IMR-90 (cell line): ENCODE measurements around the gene CES1. TPM values are rescaled to one million over a fixed set of nuclear protein-coding genes. Genes with fewer than 3 reads are reported as not detected.

ENCODE experiments used
- ATAC-seq: fragments of 200-7000 bp; cut with Tn5 transposase; 2 replicates; pipeline ENCODE4 v1.9.1; 2020; ENCODE audit warnings: low read depth, mild to moderate bottlenecking, moderate library complexity
- BruUV-seq: library from RNA; stranded (reverse); fragments of 400-500 nt; replicated peaks from 2 replicates; lab custom pipeline; 2021; lab: Mats Ljungman, UMichigan
- CTCF ChIA-PET: fragments of 300-600 bp; formaldehyde crosslinking; extraction: SDS; loops from one replicate; lab custom pipeline; 2021; ENCODE audit warnings: antibody characterized with exemption; lab: Yijun Ruan, JAX
- POLR2A ChIA-PET: fragments of 300-600 bp; sonication (Branson Sonifier 250); formaldehyde crosslinking; loops from one replicate; lab custom pipeline; 2022; ENCODE audit warnings: antibody characterized with exemption; ENCODE audit not compliant: unreplicated experiment; lab: Charles Lee
- DNase-seq: peaks from one replicate; pipeline ENCODE4 v3.0.0; 2013
- H2AFZ ChIP-seq: replicated peaks from 2 replicates; pipeline ENCODE3; 2013; ENCODE audit warnings: low read length, mild to moderate bottlenecking; ENCODE audit not compliant: poor library complexity
- H2AK5ac ChIP-seq: 2 replicates; pipeline ENCODE4 v1.6.1; 2013; ENCODE audit warnings: low read depth, low read length, inconsistent platforms
- H2AK9ac ChIP-seq: replicated peaks from 2 replicates; pipeline ENCODE3; 2013; ENCODE audit warnings: mild to moderate bottlenecking, low read depth, low read length, moderate library complexity; ENCODE audit not compliant: poor library complexity
- H2BK120ac ChIP-seq: 2 replicates; pipeline ENCODE4 v1.6.1; 2013; ENCODE audit warnings: low read depth, low read length, inconsistent platforms
- H2BK15ac ChIP-seq: 3 replicates; pipeline ENCODE4 v1.6.1; 2013; ENCODE audit warnings: low read depth, low read length, inconsistent platforms
- H2BK20ac ChIP-seq: 2 replicates; pipeline ENCODE4 v1.6.1; 2013; ENCODE audit warnings: low read depth, mild to moderate bottlenecking, inconsistent platforms, low read length, moderate library complexity
- H2BK5ac ChIP-seq: 2 replicates; pipeline ENCODE4 v1.6.1; 2013; ENCODE audit warnings: mild to moderate bottlenecking, low read depth, low read length, inconsistent platforms; ENCODE audit not compliant: poor library complexity, severe bottlenecking
- H3K14ac ChIP-seq: replicated peaks from 2 replicates; pipeline ENCODE4 v1.6.1; 2013; ENCODE audit warnings: low read depth, low read length, inconsistent platforms
- H3K18ac ChIP-seq: 2 replicates; pipeline ENCODE4 v1.6.1; 2013; ENCODE audit warnings: low read depth, low read length, control low read depth
- H3K23ac ChIP-seq: 2 replicates; pipeline ENCODE4 v1.6.1; 2013; ENCODE audit warnings: low read depth, low read length, inconsistent platforms
- H3K27ac ChIP-seq: 2 replicates; pipeline ENCODE4 v1.5.1; 2013; ENCODE audit warnings: mild to moderate bottlenecking, control low read depth, low read length; ENCODE audit not compliant: insufficient read depth
- H3K27me3 ChIP-seq: 2 replicates; pipeline ENCODE4 v1.6.1; 2013; ENCODE audit warnings: low read length; ENCODE audit not compliant: control insufficient read depth, insufficient read depth
- H3K36me3 ChIP-seq: 2 replicates; pipeline ENCODE4 v1.6.1; 2013; ENCODE audit warnings: low read length, mixed read lengths; ENCODE audit not compliant: control insufficient read depth, insufficient read depth
- H3K4ac ChIP-seq: 2 replicates; pipeline ENCODE4 v1.6.1; 2013; ENCODE audit warnings: low read depth, low read length, inconsistent platforms
- H3K4me1 ChIP-seq: 2 replicates; pipeline ENCODE4 v1.6.1; 2013; ENCODE audit warnings: low read length, mixed read lengths; ENCODE audit not compliant: control insufficient read depth, insufficient read depth
- H3K4me2 ChIP-seq: 2 replicates; pipeline ENCODE4 v1.6.1; 2013; ENCODE audit warnings: low read depth, mild to moderate bottlenecking, control low read depth, low read length, moderate library complexity
- H3K4me3 ChIP-seq: 2 replicates; pipeline ENCODE4 v1.5.1; 2013; ENCODE audit warnings: low read depth, mild to moderate bottlenecking, control low read depth, low read length, moderate library complexity; ENCODE audit not compliant: insufficient read depth
- H3K56ac ChIP-seq: 2 replicates; pipeline ENCODE4 v1.6.1; 2013; ENCODE audit warnings: low read length, inconsistent platforms; ENCODE audit not compliant: insufficient read depth; ENCODE audit errors: extremely low read depth
- H3K79me1 ChIP-seq, 2 experiments: 2 replicates each; pipeline ENCODE4 v1.6.1; 2013; ENCODE audit warnings: low read length in 2 of 2, inconsistent platforms in 1 of 2, low read depth in 1 of 2
- H3K9ac ChIP-seq: 2 replicates; pipeline ENCODE4 v1.6.1; 2013; ENCODE audit warnings: low read depth, low read length, control low read depth
- H3K9me1 ChIP-seq: 2 replicates; pipeline ENCODE4 v1.6.1; 2013; ENCODE audit warnings: low read length, inconsistent platforms; ENCODE audit not compliant: insufficient read depth
- H3K9me3 ChIP-seq: 2 replicates; pipeline ENCODE4 v1.6.1; 2013; ENCODE audit warnings: low read length; ENCODE audit not compliant: control insufficient read depth, insufficient read depth
- H4K20me1 ChIP-seq: 2 replicates; pipeline ENCODE4 v1.6.1; 2013; ENCODE audit warnings: low read length, inconsistent platforms; ENCODE audit not compliant: insufficient read depth
- H4K5ac ChIP-seq: 2 replicates; pipeline ENCODE4 v1.6.1; 2013; ENCODE audit warnings: mild to moderate bottlenecking, low read depth, low read length, control low read depth
- H4K8ac ChIP-seq, 2 experiments: 2 replicates each; pipeline ENCODE4 v1.6.1; 2013; ENCODE audit warnings: low read depth in 2 of 2, low read length in 2 of 2, control low read depth in 1 of 2, inconsistent platforms in 1 of 2
- H4K91ac ChIP-seq: 2 replicates; pipeline ENCODE4 v1.6.1; 2013; ENCODE audit warnings: low read depth, low read length, inconsistent platforms; ENCODE audit not compliant: insufficient read depth
- BHLHE40 ChIP-seq: fragments of 150-350 bp; IDR thresholded peaks from 2 replicates; pipeline ENCODE4 v1.6.1; 2016; ENCODE audit warnings: mild to moderate bottlenecking, low read depth, low read length
- MXI1 ChIP-seq: IDR thresholded peaks from 2 replicates; pipeline ENCODE4 v1.6.1; 2012; ENCODE audit warnings: low read depth, mild to moderate bottlenecking, low read length, moderate library complexity, borderline replicate concordance
- WGBS, 2 experiments: methylation state at CpG; one replicate each; pipeline versions ENCODE4 v1.1.5 to v1.1.7; 2013; ENCODE audit warnings: missing lambda C conversion rate in 2 of 2; ENCODE audit not compliant: insufficient read length in 1 of 2; ENCODE audit errors: extremely low coverage in 2 of 2; 5-methylcytosine and 5-hydroxymethylcytosine counted together
- dilution Hi-C: fragments of 300-500 bp; cut with HindIII; formaldehyde crosslinking; loops from one replicate; pipeline ENCODE4 v1.14.3; 2018; ENCODE audit warnings: low sequenced_read_pairs; ENCODE audit not compliant: unreplicated experiment
- in situ Hi-C: fragments of 300-500 bp; cut with MboI; formaldehyde crosslinking; loops from 3 replicates; pipeline ENCODE4 v1.14.3; 2019; ENCODE audit warnings: low sequenced_read_pairs, inconsistent platforms, mixed read lengths
- intact Hi-C: fragments of 100-400 bp; cut with micrococcal nuclease; formaldehyde crosslinking; loops from 2 replicates; pipeline ENCODE4 v1.10.0; 2022
- polyA plus RNA-seq, 3 experiments: library from polyadenylated mRNA; depleted of rRNA; stranded (reverse); fragments of >200 nt; gene quantifications; 2 replicates each; pipeline ENCODE4 v1.2.3, GENCODE V29; 2012; ENCODE audit warnings: low replicate concordance in 1 of 3
- total RNA-seq: library from RNA; depleted of rRNA; stranded (reverse); fragments of >200 nt; gene quantifications from 2 replicates; pipeline ENCODE4 v1.2.3, GENCODE V29; 2012
- TF ChIP-seq, protein P1 (sequence below): conservative IDR thresholded peaks from 2 replicates; pipeline ENCODE4 v1.5.1; 2012; ENCODE audit warnings: mild to moderate bottlenecking, low read depth, low read length, improper control_type of control experiment
- TF ChIP-seq, protein P2 (sequence below): fragments of 150-350 bp; IDR thresholded peaks from 2 replicates; pipeline ENCODE4 v1.6.1; 2017; ENCODE audit warnings: mild to moderate bottlenecking, antibody characterized with exemption, low read length, low read depth

CES1 gene
- total and polyA plus RNA-seq, 2 of the 4 experiments (the other 2 are of a cell fraction), result 0.03 TPM; not detected in 1

DNA sequence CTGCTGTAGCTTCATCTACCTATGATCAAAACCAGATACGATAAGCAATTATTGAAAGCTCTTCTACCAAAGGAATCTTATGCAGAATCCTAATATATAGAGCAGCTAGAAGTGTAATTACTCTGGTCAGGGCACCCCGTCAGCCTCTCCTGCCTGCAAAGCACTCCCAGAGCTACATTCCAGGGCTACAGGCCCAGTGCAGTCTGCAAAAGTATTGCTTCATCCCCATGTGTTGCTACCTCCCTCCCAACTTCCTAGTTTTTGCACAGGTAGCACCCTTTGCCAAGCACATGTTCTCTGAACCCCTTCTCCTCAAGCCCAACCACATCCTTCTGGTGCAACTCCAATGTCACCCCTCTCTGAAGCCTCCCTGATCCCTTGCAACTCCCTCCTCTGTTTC, 35.2 kb upstream of the CES1 start:
- H3K4ac ChIP-seq, result no peak overlapping the region
- no peaks in the 10 kb centered on the region for H3K9me1 ChIP-seq
- no peak overlapping the region for H2AFZ ChIP-seq
- H3K27me3 ChIP-seq, result no peaks in the 10 kb centered on the region
- POLR2A ChIA-PET, result no interaction called here
- H3K18ac ChIP-seq, result no peak overlapping the region
- H4K20me1 ChIP-seq, result no peaks in the 10 kb centered on the region
- TF ChIP-seq, protein P1, sequence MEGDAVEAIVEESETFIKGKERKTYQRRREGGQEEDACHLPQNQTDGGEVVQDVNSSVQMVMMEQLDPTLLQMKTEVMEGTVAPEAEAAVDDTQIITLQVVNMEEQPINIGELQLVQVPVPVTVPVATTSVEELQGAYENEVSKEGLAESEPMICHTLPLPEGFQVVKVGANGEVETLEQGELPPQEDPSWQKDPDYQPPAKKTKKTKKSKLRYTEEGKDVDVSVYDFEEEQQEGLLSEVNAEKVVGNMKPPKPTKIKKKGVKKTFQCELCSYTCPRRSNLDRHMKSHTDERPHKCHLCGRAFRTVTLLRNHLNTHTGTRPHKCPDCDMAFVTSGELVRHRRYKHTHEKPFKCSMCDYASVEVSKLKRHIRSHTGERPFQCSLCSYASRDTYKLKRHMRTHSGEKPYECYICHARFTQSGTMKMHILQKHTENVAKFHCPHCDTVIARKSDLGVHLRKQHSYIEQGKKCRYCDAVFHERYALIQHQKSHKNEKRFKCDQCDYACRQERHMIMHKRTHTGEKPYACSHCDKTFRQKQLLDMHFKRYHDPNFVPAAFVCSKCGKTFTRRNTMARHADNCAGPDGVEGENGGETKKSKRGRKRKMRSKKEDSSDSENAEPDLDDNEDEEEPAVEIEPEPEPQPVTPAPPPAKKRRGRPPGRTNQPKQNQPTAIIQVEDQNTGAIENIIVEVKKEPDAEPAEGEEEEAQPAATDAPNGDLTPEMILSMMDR, result no peak
- TF ChIP-seq, protein P2, sequence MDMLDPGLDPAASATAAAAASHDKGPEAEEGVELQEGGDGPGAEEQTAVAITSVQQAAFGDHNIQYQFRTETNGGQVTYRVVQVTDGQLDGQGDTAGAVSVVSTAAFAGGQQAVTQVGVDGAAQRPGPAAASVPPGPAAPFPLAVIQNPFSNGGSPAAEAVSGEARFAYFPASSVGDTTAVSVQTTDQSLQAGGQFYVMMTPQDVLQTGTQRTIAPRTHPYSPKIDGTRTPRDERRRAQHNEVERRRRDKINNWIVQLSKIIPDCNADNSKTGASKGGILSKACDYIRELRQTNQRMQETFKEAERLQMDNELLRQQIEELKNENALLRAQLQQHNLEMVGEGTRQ, result no peak
- TF ChIP-seq BHLHE40 (no peak), MXI1 (no peak)
- no TSS peak for BruUV-seq
- in situ Hi-C loops (no loop called here), intact Hi-C loops (no loop called here), dilution Hi-C loops (no loop called here)
- H2BK120ac ChIP-seq, result no peak overlapping the region
- H4K91ac ChIP-seq, result no peak overlapping the region
- H3K4me3 ChIP-seq, result no peak overlapping the region
- DNase-seq (no peak), ATAC-seq (no peak)
- H3K9ac ChIP-seq, result no peak overlapping the region
- H2AK5ac ChIP-seq, result no peak overlapping the region
- H3K79me1 ChIP-seq, result no peaks in the 10 kb centered on the region
- no peak overlapping the region for H3K23ac ChIP-seq
- H3K9me3 ChIP-seq, result no peaks in the 10 kb centered on the region
- H3K14ac ChIP-seq, result no peak overlapping the region
- no peak overlapping the region for H4K5ac ChIP-seq
- H3K27ac ChIP-seq, result no peak overlapping the region
- H4K8ac ChIP-seq, result no peak overlapping the region
- no peak overlapping the region for H2BK15ac ChIP-seq
- WGBS, 2 experiments, result 40% methylated on average over 1 of the region's 2 CpGs; no CpG with 5 or more reads in 1 of the 2 experiments
- H2AK9ac ChIP-seq, result no peak overlapping the region
- H3K56ac ChIP-seq, result no peak overlapping the region
- H2BK5ac ChIP-seq, result no peak overlapping the region
- no peak overlapping the region for H2BK20ac ChIP-seq
- H3K36me3 ChIP-seq, result no peaks in the 10 kb centered on the region
- CTCF ChIA-PET, result no interaction called here
- no peak overlapping the region for H3K4me2 ChIP-seq
- H3K4me1 ChIP-seq, result no peaks in the 10 kb centered on the region
